ENCODE measurements around the gene LRRK2. TPM values are rescaled to one million over a fixed set of nuclear protein-coding genes. Genes with fewer than 3 reads are reported as not detected.
"Not testable (repeated sequence)": the region's sequence is repeated elsewhere in the genome, so short reads cannot be mapped to it uniquely, and the experiment has no call there.

Gene LRRK2
- total and polyA plus RNA-seq, 2 of the 13 experiments (the other 11 are each of a cell fraction or from before 2014, with no cell fraction given), result not detected

GRCh38 chr12:40382217-40382616 is 157.4 kb downstream of the LRRK2 start (continued):
- TF ChIP-seq ZNF597 (CRISPR knock-in tag; IDR thresholded peaks at IDR 0.05), result no peak
- no peak for TF ChIP-seq KLF6 (CRISPR knock-in tag; IDR thresholded peaks at IDR 0.05)
- TF ChIP-seq RCOR2 (CRISPR knock-in tag; IDR thresholded peaks at IDR 0.05), result no peak
- no peak for TF ChIP-seq YEATS4 (CRISPR knock-in tag; IDR thresholded peaks at IDR 0.05; ENCODE audit: borderline replicate concordance)
- TF ChIP-seq ASH2L (IDR thresholded peaks at IDR 0.05; ENCODE audit: insufficient read length, low read depth, low read length), result no peak
- TF ChIP-seq SP140L (CRISPR knock-in tag; IDR thresholded peaks at IDR 0.05; ENCODE audit: borderline replicate concordance), result no peak
- TF ChIP-seq MTF1 (CRISPR knock-in tag; IDR thresholded peaks at IDR 0.05), result no peak

GRCh38 chr12:40387279-40387678 is 162.5 kb downstream of the LRRK2 start:
- H3K4me3 ChIP-seq (replicated peaks in 1 of 3; ENCODE audit: insufficient read depth in 1 of 3, low read depth in 2 of 3, low read length in 3 of 3); H3K4me1 ChIP-seq (ENCODE audit: insufficient read depth, low read length); DNase-seq (ENCODE audit: low spot score); H3K27me3 ChIP-seq (ENCODE audit: control insufficient read depth in 1 of 2, insufficient read depth in 2 of 2, low read length in 2 of 2); BruUV-seq (replicated peaks); in situ Hi-C loops (cut with HindIII; ENCODE audit: extremely low pct_ligation_motif_present, low pct_unique_long_range_greater_than_20kb); intact Hi-C loops (cut with micrococcal nuclease; ENCODE audit: unreplicated experiment); H3K9me3 ChIP-seq (ENCODE audit: low read length); H3K79me2 ChIP-seq (ENCODE audit: insufficient read depth, low read length); FAIRE-seq; H3K4me2 ChIP-seq (ENCODE audit: low read depth, low read length); H4K20me1 ChIP-seq (ENCODE audit: insufficient read depth, low read length); H3K27ac ChIP-seq (ENCODE audit: extremely low read length, insufficient read depth, low read length); H2AFZ ChIP-seq (ENCODE audit: low read length); ATAC-seq; H3K36me3 ChIP-seq (replicated peaks in 1 of 2; ENCODE audit: control insufficient read depth in 1 of 2, insufficient read depth in 2 of 2, low read length in 2 of 2); H3K9ac ChIP-seq (ENCODE audit: insufficient read depth, low read depth, low read length); CTCF ChIA-PET (ENCODE audit: low intra/inter-chr PET ratio, low total read pairs); POLR2A ChIA-PET: not testable (repeated sequence)
- WGBS (ENCODE audit: low lambda C conversion rate), result 5% methylated on average over 3 of the region's 3 CpGs

GRCh38 chr12:40390980-40391379 is 166.2 kb downstream of the LRRK2 start:
- FAIRE-seq (no peak), ATAC-seq (no peak), DNase-seq (ENCODE audit: low spot score) (no peak)
- WGBS (ENCODE audit: low lambda C conversion rate), result 0% methylated on average over 2 of the region's 2 CpGs
- Histone ChIP-seq H3K9me3 (ENCODE audit: low read length) (no peaks in the 10 kb centered on the region), H3K36me3 (replicated peaks in 1 of 2; ENCODE audit: control insufficient read depth in 1 of 2, insufficient read depth in 2 of 2, low read length in 2 of 2) (no peaks in the 10 kb centered on the region), H4K20me1 (ENCODE audit: insufficient read depth, low read length) (no peaks in the 10 kb centered on the region), H3K9ac (ENCODE audit: insufficient read depth, low read depth, low read length) (no peak overlapping the region), H2AFZ (ENCODE audit: low read length) (no peak overlapping the region), H3K4me2 (ENCODE audit: low read depth, low read length) (no peak overlapping the region), H3K27ac (ENCODE audit: extremely low read length, insufficient read depth, low read length) (no peak overlapping the region), H3K4me3 (replicated peaks in 1 of 3; ENCODE audit: insufficient read depth in 1 of 3, low read depth in 2 of 3, low read length in 3 of 3) (no peak overlapping the region), H3K27me3 (ENCODE audit: control insufficient read depth in 1 of 2, insufficient read depth in 2 of 2, low read length in 2 of 2) (no peaks in the 10 kb centered on the region), H3K79me2 (ENCODE audit: insufficient read depth, low read length) (no peaks in the 10 kb centered on the region), H3K4me1 (ENCODE audit: insufficient read depth, low read length) (no peaks in the 10 kb centered on the region)
- in situ Hi-C loops (cut with HindIII; ENCODE audit: extremely low pct_ligation_motif_present, low pct_unique_long_range_greater_than_20kb), result no loop called here
- ChIA-PET CTCF (ENCODE audit: low intra/inter-chr PET ratio, low total read pairs) (no interaction called here), POLR2A (no interaction called here)
- BruUV-seq (replicated peaks), result no TSS peak
- intact Hi-C loops (cut with micrococcal nuclease; ENCODE audit: unreplicated experiment), result no loop called here
- TF ChIP-seq ZNF207 (IDR thresholded peaks at IDR 0.05; ENCODE audit: borderline replicate concordance), result no peak
- TF ChIP-seq ZFYVE20 (CRISPR knock-in tag; IDR thresholded peaks at IDR 0.05; ENCODE audit: borderline replicate concordance, low read depth), result no peak
- no peak for TF ChIP-seq ZNF253 (CRISPR knock-in tag; IDR thresholded peaks at IDR 0.05; ENCODE audit: borderline replicate concordance)
- no peak for TF ChIP-seq ZNF460 (CRISPR knock-in tag; IDR thresholded peaks at IDR 0.05; ENCODE audit: borderline replicate concordance)
